Lung (tissue), 12 donors: ENCODE data around the gene LRRC15. TPM values are rescaled to one million over a fixed set of nuclear protein-coding genes. Genes with fewer than 3 reads are reported as not detected.

Source experiments
- ATAC-seq: fragments of 200-7000 bp; cut with Tn5 transposase; one replicate; pipeline ENCODE4 v1.9.1; 2020; ENCODE audit warnings: moderate number of reproducible peaks; ENCODE audit not compliant: insufficient read depth, low FRiP score
- DNase-seq, 3 donors: peaks; one replicate each; pipeline ENCODE4 v3.0.0-alpha.2; 2013 to 2017
- H3K27ac ChIP-seq, 2 donors: one replicate each; pipeline ENCODE4 v1.5.1; 2013; ENCODE audit warnings: mild to moderate bottlenecking in 2 of 2, moderate library complexity in 2 of 2, control low read depth in 1 of 2, inconsistent platforms in 1 of 2, low read depth in 1 of 2, low read length in 1 of 2
- H3K27me3 ChIP-seq, 3 donors: one replicate each; pipeline ENCODE4 v1.5.1; 2013; ENCODE audit warnings: low read length in 2 of 3; ENCODE audit not compliant: control insufficient read depth in 3 of 3, insufficient read depth in 3 of 3
- H3K36me3 ChIP-seq, 4 donors: one replicate each; pipeline ENCODE4 v1.5.1; 2013; ENCODE audit warnings: low read length in 4 of 4, mild to moderate bottlenecking in 1 of 4, moderate library complexity in 1 of 4; ENCODE audit not compliant: control insufficient read depth in 4 of 4, insufficient read depth in 4 of 4
- H3K4me1 ChIP-seq, 5 donors: one replicate each; pipeline ENCODE4 v1.5.1; 2013; ENCODE audit warnings: low read length in 5 of 5, mild to moderate bottlenecking in 2 of 5, moderate library complexity in 1 of 5; ENCODE audit not compliant: control insufficient read depth in 5 of 5, insufficient read depth in 5 of 5
- H3K4me3 ChIP-seq: one replicate; pipeline ENCODE4 v1.5.1; 2013; ENCODE audit warnings: mild to moderate bottlenecking, control low read depth, moderate library complexity
- H3K9ac ChIP-seq, 2 donors: one replicate each; pipeline ENCODE4 v1.5.1; 2013; ENCODE audit warnings: low read length in 2 of 2, control low read depth in 1 of 2; ENCODE audit not compliant: insufficient read depth in 1 of 2
- H3K9me3 ChIP-seq, 4 donors: one replicate each; pipeline ENCODE4 v1.5.1; 2013; ENCODE audit warnings: low read length in 3 of 4, mild to moderate bottlenecking in 1 of 4, moderate library complexity in 1 of 4; ENCODE audit not compliant: control insufficient read depth in 4 of 4, insufficient read depth in 3 of 4
- WGBS, 2 donors: extraction: QIAGEN DNeasy Blood & Tissue Kit; methylation state at CpG; one replicate each; pipeline ENCODE4 v1.1.7; 2013; 5-methylcytosine and 5-hydroxymethylcytosine counted together
- polyA plus RNA-seq, 2 donors: library from polyadenylated mRNA; stranded (reverse); fragments of 200-250 nt; gene quantifications; one replicate each; pipeline ENCODE4 v1.2.1, GENCODE V29; 2013
- total RNA-seq, 2 donors: library from RNA; depleted of rRNA in 1 of 2; stranded (reverse); fragments of >200 nt in 1 of 2; gene quantifications; one replicate each; pipeline ENCODE4 v1.2.1, GENCODE V29; 2014 to 2021
- TF ChIP-seq, protein P1 (sequence below): IDR thresholded peaks from 2 replicates; pipeline ENCODE4 v1.5.1; 2012; ENCODE audit warnings: mild to moderate bottlenecking; ENCODE audit errors: control extremely low read depth, extremely low read depth
- donor health status: control.
- donor health status: control.
- donor health status: Bipolar disorder and iron deficiency.
- donor health status: healthy.
- donor health status: DM: yes; HTN: yes; CAD: no.

LRRC15 gene
- total and polyA plus RNA-seq, 4 donors = 0.06 to 1.2 (median 0.07) TPM

- WGBS, 2 donors = 86 to 89% methylated on average over 3 of the region's 3 CpGs
- Histone ChIP-seq H3K9ac (no peak overlapping the region), H3K27ac (no peak overlapping the region), H3K36me3 (no peaks in the 10 kb centered on the region), H3K4me1 (peaks cover 0 to 5% (median 0%) of the 10 kb centered on the region in 5 donors), H3K4me3 (no peak overlapping the region), H3K9me3 (peaks cover 0 to 2% (median 0%) of the 10 kb centered on the region in 4 donors), H3K27me3 (no peaks in the 10 kb centered on the region)
- no peak for ATAC-seq
- no peak for DNase-seq
- TF ChIP-seq, protein P1, sequence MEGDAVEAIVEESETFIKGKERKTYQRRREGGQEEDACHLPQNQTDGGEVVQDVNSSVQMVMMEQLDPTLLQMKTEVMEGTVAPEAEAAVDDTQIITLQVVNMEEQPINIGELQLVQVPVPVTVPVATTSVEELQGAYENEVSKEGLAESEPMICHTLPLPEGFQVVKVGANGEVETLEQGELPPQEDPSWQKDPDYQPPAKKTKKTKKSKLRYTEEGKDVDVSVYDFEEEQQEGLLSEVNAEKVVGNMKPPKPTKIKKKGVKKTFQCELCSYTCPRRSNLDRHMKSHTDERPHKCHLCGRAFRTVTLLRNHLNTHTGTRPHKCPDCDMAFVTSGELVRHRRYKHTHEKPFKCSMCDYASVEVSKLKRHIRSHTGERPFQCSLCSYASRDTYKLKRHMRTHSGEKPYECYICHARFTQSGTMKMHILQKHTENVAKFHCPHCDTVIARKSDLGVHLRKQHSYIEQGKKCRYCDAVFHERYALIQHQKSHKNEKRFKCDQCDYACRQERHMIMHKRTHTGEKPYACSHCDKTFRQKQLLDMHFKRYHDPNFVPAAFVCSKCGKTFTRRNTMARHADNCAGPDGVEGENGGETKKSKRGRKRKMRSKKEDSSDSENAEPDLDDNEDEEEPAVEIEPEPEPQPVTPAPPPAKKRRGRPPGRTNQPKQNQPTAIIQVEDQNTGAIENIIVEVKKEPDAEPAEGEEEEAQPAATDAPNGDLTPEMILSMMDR = no peak
Measured at GRCh38 chr3:194350726-194351071, 18.8 kb downstream of the LRRC15 start.

DNA sequence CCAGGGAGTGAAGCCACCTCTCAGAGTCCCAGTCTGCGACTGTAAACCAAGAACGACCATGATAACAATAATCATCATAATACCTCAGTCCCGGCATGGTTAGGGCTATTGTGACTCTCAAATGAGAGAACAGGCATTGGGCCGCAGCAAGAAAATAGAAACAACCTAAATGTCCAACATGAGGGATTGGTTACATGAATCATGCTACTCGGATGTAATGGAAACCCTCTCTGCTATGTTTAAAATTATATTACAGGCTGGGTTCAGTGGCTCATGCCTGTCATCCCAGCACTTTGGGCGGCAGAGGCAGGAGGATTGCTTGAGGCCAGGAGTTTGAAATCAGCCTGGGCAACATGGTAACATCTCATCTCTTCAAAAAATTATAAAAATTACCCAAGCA lies 21.2 kb downstream of the LRRC15 start:
- WGBS, 2 donors = 83 to 91% methylated on average over 6 of the region's 6 CpGs
- Histone ChIP-seq H3K27me3 (no peaks in the 10 kb centered on the region), H3K36me3 (no peaks in the 10 kb centered on the region), H3K9ac (no peak overlapping the region), H3K4me3 (no peak overlapping the region), H3K4me1 (peaks cover 0 to 5% (median 0%) of the 10 kb centered on the region in 5 donors), H3K9me3 (peaks cover 0 to 2% (median 0%) of the 10 kb centered on the region in 4 donors), H3K27ac (no peak overlapping the region)
- ATAC-seq (no peak), DNase-seq (no peak)
- TF ChIP-seq, protein P1 = no peak

DNA sequence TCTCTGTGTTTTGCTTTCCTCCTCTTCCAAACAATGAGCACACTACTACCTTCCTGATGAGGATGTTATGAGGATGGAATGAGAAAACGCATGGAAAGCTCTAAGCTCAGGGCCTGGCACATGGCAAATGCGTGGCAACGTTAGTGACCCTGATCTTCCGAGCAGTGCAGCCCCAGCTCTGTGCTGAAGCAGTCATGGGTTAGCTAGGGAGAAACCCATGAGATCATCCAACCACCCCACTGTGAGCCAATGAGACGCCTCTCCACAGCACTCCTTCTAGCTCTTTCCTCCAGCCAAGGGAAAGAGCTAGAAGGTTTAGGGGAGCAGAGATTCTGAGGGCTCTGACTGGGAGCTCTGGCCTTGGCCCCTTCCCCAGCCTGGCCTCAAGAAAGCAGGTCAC lies 22.9 kb downstream of the LRRC15 start:
- no peak overlapping the region for H3K27ac ChIP-seq
- no peak overlapping the region for H3K4me3 ChIP-seq
- peaks cover 0 to 5% (median 0%) of the 10 kb centered on the region in 5 donors for H3K4me1 ChIP-seq
- DNase-seq (no peak), ATAC-seq (no peak)
- TF ChIP-seq, protein P1 = no peak
- no peaks in the 10 kb centered on the region for H3K27me3 ChIP-seq
- 84 to 95% methylated on average over 5 of the region's 5 CpGs for WGBS, 2 donors
- H3K36me3 ChIP-seq = no peaks in the 10 kb centered on the region
- H3K9ac ChIP-seq = no peak overlapping the region
- H3K9me3 ChIP-seq = no peaks in the 10 kb centered on the region

DNA sequence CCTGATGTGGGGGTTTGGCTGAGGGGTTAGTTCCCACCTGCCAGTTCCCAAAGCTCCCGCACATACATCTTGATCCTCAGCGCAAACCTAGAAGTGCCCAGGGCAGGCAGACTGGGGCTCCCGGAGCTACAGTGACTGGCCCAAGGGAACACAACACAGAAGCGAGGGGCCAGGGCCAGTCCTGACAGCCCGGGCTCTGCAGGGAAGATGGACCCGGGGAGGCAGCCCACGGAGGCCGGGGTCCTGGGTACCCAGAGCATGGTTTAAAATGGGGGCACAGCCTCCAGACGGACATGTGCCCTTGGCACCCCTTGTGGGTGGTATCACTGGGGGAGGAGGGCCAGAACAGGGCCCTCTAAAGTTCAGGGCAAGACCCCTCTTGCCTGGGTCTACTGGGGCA lies 23.5 kb downstream of the LRRC15 start:
- no peaks in the 10 kb centered on the region for H3K9me3 ChIP-seq
- no peak overlapping the region for H3K4me3 ChIP-seq
- H3K9ac ChIP-seq = no peak overlapping the region
- no peaks in the 10 kb centered on the region for H3K36me3 ChIP-seq
- no peaks in the 10 kb centered on the region for H3K27me3 ChIP-seq
- no peak for DNase-seq
- H3K27ac ChIP-seq = no peak overlapping the region
- WGBS, 2 donors = 86 to 94% methylated on average over 9 of the region's 9 CpGs
- TF ChIP-seq, protein P1 = no peak
- peaks cover 0 to 5% (median 0%) of the 10 kb centered on the region in 5 donors for H3K4me1 ChIP-seq
- no peak for ATAC-seq
